Mesothelial cell of epicardium (in vitro differentiated cells): ENCODE measurements around the gene IQCK. TPM values are rescaled to one million over a fixed set of nuclear protein-coding genes. Genes with fewer than 3 reads are reported as not detected.

Experiments
- DNase-seq, 2 experiments: peaks; one replicate each; pipeline ENCODE4 v3.0.0; 2021; ENCODE audit warnings: low spot score in 2 of 2; ENCODE audit not compliant: unreplicated experiment in 2 of 2
- H3K27ac Mint-ChIP-seq: 2 replicates; pipeline ENCODE4 v1.8.0; 2021; ENCODE audit warnings: mixed read lengths
- H3K27me3 Mint-ChIP-seq: 2 replicates; pipeline ENCODE4 v1.8.0; 2021; ENCODE audit warnings: low read depth, mixed read lengths
- H3K36me3 Mint-ChIP-seq: 2 replicates; pipeline ENCODE4 v1.8.0; 2021; ENCODE audit warnings: mixed read lengths
- H3K4me1 Mint-ChIP-seq: 2 replicates; pipeline ENCODE4 v1.8.0; 2021; ENCODE audit warnings: mixed read lengths
- H3K4me3 Mint-ChIP-seq: 2 replicates; pipeline ENCODE4 v1.8.0; 2021; ENCODE audit warnings: mild to moderate bottlenecking, moderate library complexity, mixed read lengths
- H3K9me3 Mint-ChIP-seq: 2 replicates; pipeline ENCODE4 v1.8.0; 2021; ENCODE audit warnings: mixed read lengths
- CTCF ChIP-seq: fragments of 200-600 bp; sonication (generic); IDR thresholded peaks from one replicate; pipeline ENCODE4 v1.5.0; 2021; ENCODE audit warnings: antibody characterized with exemption; ENCODE audit not compliant: unreplicated experiment
- total RNA-seq: library from RNA; stranded (reverse); gene quantifications from 3 replicates; pipeline ENCODE4 v1.2.1, GENCODE V29; 2021

Gene IQCK
- total RNA-seq, 1 donor from 2014 or later = 16.0 TPM

GRCh38 chr16:19876501-19877059 lies 158.5 kb downstream of the IQCK start:
- no peak for TF ChIP-seq CTCF
- Mint-ChIP-seq H3K36me3 (peaks cover 18% of the 10 kb centered on the region), H3K27me3 (no peaks in the 10 kb centered on the region), H3K27ac (no peak overlapping the region), H3K4me3 (no peak overlapping the region), H3K4me1 (peaks cover 8% of the 10 kb centered on the region), H3K9me3 (no peaks in the 10 kb centered on the region)
- no peak for DNase-seq

GRCh38 chr16:19878757-19879156 lies 160.7 kb downstream of the IQCK start:
- no peak overlapping the region for H3K4me3 Mint-ChIP-seq

GRCh38 chr16:19879241-19879792 lies 161.2 kb downstream of the IQCK start:
- Mint-ChIP-seq H3K9me3 (no peaks in the 10 kb centered on the region), H3K4me3 (no peak overlapping the region), H3K36me3 (peaks cover 3% of the 10 kb centered on the region), H3K4me1 (peaks cover 23% of the 10 kb centered on the region), H3K27me3 (no peaks in the 10 kb centered on the region), H3K27ac (peak overlapping the region; percentile 89)
- DNase-seq = peak in 1 of 2 experiments; percentile 66
- TF ChIP-seq CTCF = no peak

More at GRCh38 chr16:19878757-19879156, 160.7 kb downstream of the IQCK start:
- peaks cover 23% of the 10 kb centered on the region for H3K4me1 Mint-ChIP-seq
- peak overlapping the region; percentile 28 for H3K27ac Mint-ChIP-seq
- DNase-seq = no peak
- H3K27me3 Mint-ChIP-seq = no peaks in the 10 kb centered on the region
- no peak for TF ChIP-seq CTCF
- H3K36me3 Mint-ChIP-seq = peaks cover 7% of the 10 kb centered on the region
- no peaks in the 10 kb centered on the region for H3K9me3 Mint-ChIP-seq

GRCh38 chr16:19881028-19881427 lies 163.0 kb downstream of the IQCK start:
- no peak overlapping the region for H3K27ac Mint-ChIP-seq
- DNase-seq = no peak
- H3K27me3 Mint-ChIP-seq = no peaks in the 10 kb centered on the region
- H3K9me3 Mint-ChIP-seq = no peaks in the 10 kb centered on the region
- peaks cover 23% of the 10 kb centered on the region for H3K4me1 Mint-ChIP-seq
- H3K4me3 Mint-ChIP-seq = no peak overlapping the region
- H3K36me3 Mint-ChIP-seq = peaks cover 1% of the 10 kb centered on the region
- no peak for TF ChIP-seq CTCF

- Mint-ChIP-seq H3K27me3 (no peaks in the 10 kb centered on the region), H3K36me3 (peaks cover 1% of the 10 kb centered on the region), H3K27ac (no peak overlapping the region), H3K4me3 (peak overlapping the region; percentile 83), H3K4me1 (peaks cover 23% of the 10 kb centered on the region), H3K9me3 (no peaks in the 10 kb centered on the region)
- no peak for DNase-seq
- TF ChIP-seq CTCF = no peak
These were observed 163.7 kb downstream of the IQCK start for GRCh38 chr16:19881783-19882182.

GRCh38 chr16:19882186-19882585 lies 164.1 kb downstream of the IQCK start:
- peak overlapping the region; percentile 83 for H3K4me3 Mint-ChIP-seq
- no peaks in the 10 kb centered on the region for H3K27me3 Mint-ChIP-seq
- no peak overlapping the region for H3K27ac Mint-ChIP-seq
- no peaks in the 10 kb centered on the region for H3K9me3 Mint-ChIP-seq
- H3K4me1 Mint-ChIP-seq = peaks cover 23% of the 10 kb centered on the region
- H3K36me3 Mint-ChIP-seq = peaks cover 1% of the 10 kb centered on the region
- DNase-seq = no peak
- no peak for TF ChIP-seq CTCF
